Loucy (cell line): ENCODE data around the gene H2BK1.

Source experiments
- H2AFZ ChIP-seq: fragments of 200-600 bp; sonication (generic); 2 replicates; pipeline ENCODE4 v1.6.0; 2016; ENCODE audit warnings: antibody characterized with exemption, mild to moderate bottlenecking, low read length, moderate library complexity
- H3F3A ChIP-seq: fragments of 200-600 bp; 2 replicates; pipeline ENCODE4 v1.6.0; 2016; ENCODE audit warnings: antibody characterized with exemption, low read depth, mild to moderate bottlenecking
- H3K27me3 ChIP-seq: fragments of 200-600 bp; sonication (generic); 2 replicates; pipeline ENCODE4 v1.6.1; 2014; ENCODE audit warnings: low read length, mild to moderate bottlenecking; ENCODE audit not compliant: insufficient read depth, poor library complexity, severe bottlenecking
- H3K36me3 ChIP-seq: fragments of 200-600 bp; sonication (generic); 2 replicates; pipeline ENCODE4 v1.6.1; 2016; ENCODE audit warnings: low read length; ENCODE audit not compliant: insufficient read depth
- H3K4me1 ChIP-seq: fragments of 200-600 bp; sonication (generic); 2 replicates; pipeline ENCODE4 v1.5.1; 2014; ENCODE audit warnings: low read length, mild to moderate bottlenecking; ENCODE audit not compliant: insufficient read depth, poor library complexity, severe bottlenecking
- H3K4me2 ChIP-seq: fragments of 200-600 bp; sonication (generic); 2 replicates; pipeline ENCODE4 v1.6.0; 2014; ENCODE audit warnings: antibody characterized with exemption, low read length, low read depth, mild to moderate bottlenecking; ENCODE audit not compliant: poor library complexity, severe bottlenecking
- H3K4me3 ChIP-seq: fragments of 200-600 bp; sonication (generic); 2 replicates; pipeline ENCODE4 v1.5.1; 2014; ENCODE audit warnings: low read length, mild to moderate bottlenecking, mixed read lengths; ENCODE audit not compliant: poor library complexity, severe bottlenecking
- H3K79me2 ChIP-seq: fragments of 200-600 bp; sonication (generic); 2 replicates; pipeline ENCODE4 v1.6.1; 2014; ENCODE audit warnings: low read length; ENCODE audit not compliant: insufficient read depth
- H3K9ac ChIP-seq: fragments of 200-600 bp; sonication (generic); 2 replicates; pipeline ENCODE4 v1.6.0; 2014; ENCODE audit warnings: mild to moderate bottlenecking, low read depth, low read length, moderate library complexity; ENCODE audit not compliant: poor library complexity, severe bottlenecking
- H3K9me2 ChIP-seq: fragments of 200-600 bp; sonication (generic); replicated peaks from 2 replicates; pipeline ENCODE4 v1.6.1; 2016; ENCODE audit warnings: low read depth, low read length, mixed read lengths
- H3K9me3 ChIP-seq: fragments of 200-600 bp; sonication (generic); 2 replicates; pipeline ENCODE4 v1.6.1; 2014; ENCODE audit warnings: mild to moderate bottlenecking, antibody characterized with exemption, low read length, low read depth; ENCODE audit not compliant: insufficient read depth
- H4K20me1 ChIP-seq: fragments of 200-600 bp; sonication (generic); 2 replicates; pipeline ENCODE4 v1.6.0; 2014; ENCODE audit warnings: antibody characterized with exemption, low read length, mild to moderate bottlenecking; ENCODE audit not compliant: insufficient read depth, poor library complexity, severe bottlenecking
- CTCF ChIP-seq: fragments of 200-600 bp; sonication (generic); conservative IDR thresholded peaks from 2 replicates; pipeline ENCODE4 v1.5.1; 2014; ENCODE audit warnings: mild to moderate bottlenecking, antibody characterized with exemption, low read length
- EZH2phosphoT487 ChIP-seq: fragments of 200-600 bp; IDR thresholded peaks from 2 replicates; pipeline ENCODE4 v1.6.1; 2018; ENCODE audit warnings: antibody characterized with exemption, mild to moderate bottlenecking, moderate library complexity, borderline replicate concordance

Gene H2BK1

GRCh38 chr7:151252961-151253711 lies 42.8 kb upstream of the H2BK1 start:
- Histone ChIP-seq H3K9me2 (no peaks in the 10 kb centered on the region), H3K4me1 (peaks cover 11% of the 10 kb centered on the region), H3F3A (no peaks in the 10 kb centered on the region), H3K9me3 (no peaks in the 10 kb centered on the region), H3K79me2 (no peaks in the 10 kb centered on the region), H2AFZ (no peak overlapping the region), H3K36me3 (no peaks in the 10 kb centered on the region), H3K4me3 (no peak overlapping the region), H4K20me1 (no peaks in the 10 kb centered on the region), H3K9ac (no peak overlapping the region), H3K4me2 (no peak overlapping the region), H3K27me3 (no peaks in the 10 kb centered on the region)
- TF ChIP-seq CTCF (no peak), EZH2phosphoT487 (no peak)

DNA sequence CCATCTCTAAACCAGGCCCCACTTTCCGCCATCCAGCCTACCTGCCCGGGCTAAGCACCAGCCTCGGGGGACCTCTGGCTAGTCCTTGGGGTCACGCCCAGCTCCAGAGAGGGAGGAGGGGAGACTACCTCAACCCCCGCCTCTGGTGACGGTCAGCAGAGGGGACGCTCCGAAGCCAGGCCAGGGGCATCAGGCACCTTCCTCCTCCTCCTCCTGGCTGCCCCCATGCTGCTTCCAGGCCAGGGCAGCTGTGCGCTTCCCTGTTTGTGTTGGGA lies 42.2 kb upstream of the H2BK1 start:
- H3K4me3 ChIP-seq: no peak overlapping the region
- no peaks in the 10 kb centered on the region for H3K27me3 ChIP-seq
- no peaks in the 10 kb centered on the region for H4K20me1 ChIP-seq

DNA sequence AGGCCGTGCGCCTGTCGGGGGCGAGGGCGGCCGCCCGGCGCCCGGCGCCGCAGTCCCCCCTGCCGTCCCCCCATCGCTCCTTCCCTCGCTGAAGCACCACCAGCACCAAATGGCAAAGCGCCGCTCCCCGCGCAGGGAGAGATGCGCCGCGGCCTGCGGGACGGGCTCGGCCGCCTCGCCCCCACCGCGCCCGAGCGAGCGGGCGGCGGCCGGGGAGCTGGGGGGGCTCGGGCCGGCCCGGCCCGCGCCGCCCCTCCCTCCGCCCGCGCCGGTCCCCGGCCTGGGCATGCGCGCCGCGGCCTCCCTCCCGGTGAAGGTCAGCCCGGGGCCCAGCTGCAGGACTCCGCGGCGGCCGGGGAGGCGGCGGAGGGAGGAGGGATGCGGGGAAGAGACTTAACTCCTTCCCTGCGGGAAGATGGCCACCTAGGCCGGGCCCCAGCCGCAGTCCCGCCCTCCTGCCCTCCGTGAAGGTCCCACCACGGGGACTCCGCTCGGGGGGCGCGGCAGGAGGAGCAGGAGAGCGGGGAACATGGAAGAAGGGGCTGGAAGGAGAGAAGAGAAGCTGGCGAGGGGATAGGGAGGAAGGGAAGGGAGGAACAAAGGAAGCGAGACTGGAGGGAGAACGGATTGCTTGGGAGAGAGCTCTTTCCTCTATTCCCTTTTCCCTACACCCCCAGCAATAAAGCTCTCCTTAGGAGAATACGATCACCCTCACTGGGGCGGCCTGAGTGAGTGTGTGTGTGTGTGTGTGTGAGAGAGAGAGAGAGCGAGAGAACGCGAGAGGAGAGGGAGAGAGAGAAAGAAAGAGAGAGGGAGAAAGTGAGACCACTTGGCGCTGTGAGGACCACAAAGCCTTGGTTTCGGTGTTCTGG lies 41.6 kb upstream of the H2BK1 start:
- peak overlapping the region; percentile 68 for H3K4me2 ChIP-seq
- H3K9me2 ChIP-seq: no peaks in the 10 kb centered on the region
- H2AFZ ChIP-seq: peak overlapping the region; percentile 86
- H3K9ac ChIP-seq: peak overlapping the region; percentile 48
- no peaks in the 10 kb centered on the region for H4K20me1 ChIP-seq
- peak overlapping the region; percentile 60 for H3K4me3 ChIP-seq
- H3F3A ChIP-seq: no peaks in the 10 kb centered on the region
- TF ChIP-seq CTCF: no peak
- TF ChIP-seq EZH2phosphoT487: no peak
- H3K36me3 ChIP-seq: no peaks in the 10 kb centered on the region
- H3K27me3 ChIP-seq: no peaks in the 10 kb centered on the region
- H3K9me3 ChIP-seq: no peaks in the 10 kb centered on the region
- no peaks in the 10 kb centered on the region for H3K79me2 ChIP-seq
- peaks cover 11% of the 10 kb centered on the region for H3K4me1 ChIP-seq

More for the DNA sequence above, 42.2 kb upstream of the H2BK1 start:
- H3K79me2 ChIP-seq: no peaks in the 10 kb centered on the region
- TF ChIP-seq EZH2phosphoT487: no peak
- TF ChIP-seq CTCF: no peak
- no peaks in the 10 kb centered on the region for H3K36me3 ChIP-seq
- H3K9ac ChIP-seq: no peak overlapping the region
- H3F3A ChIP-seq: no peaks in the 10 kb centered on the region
- H3K4me1 ChIP-seq: peaks cover 11% of the 10 kb centered on the region
- H2AFZ ChIP-seq: 0 out of 2 replicates have a peak overlapping the region, but pooled peaks have one; percentile 86
- no peaks in the 10 kb centered on the region for H3K9me2 ChIP-seq
- no peaks in the 10 kb centered on the region for H3K9me3 ChIP-seq
- peak overlapping the region; percentile 68 for H3K4me2 ChIP-seq
